GM12891 (cell line): ENCODE data around the gene EHD4.

Experiments used
- POLR2A ChIP-seq: IDR thresholded peaks from 2 replicates; pipeline ENCODE4 v1.6.1; 2011; ENCODE audit warnings: low read depth, low read length, control low read depth
- POLR2AphosphoS5 ChIP-seq: IDR thresholded peaks from 2 replicates; pipeline ENCODE4 v1.6.1; 2011; ENCODE audit warnings: low read depth, low read length, control low read depth
- SPI1 ChIP-seq: IDR thresholded peaks from 2 replicates; pipeline ENCODE4 v1.6.1; 2011; ENCODE audit warnings: low read depth, low read length, control low read depth
- TAF1 ChIP-seq: IDR thresholded peaks from 2 replicates; pipeline ENCODE4 v1.6.1; 2011; ENCODE audit warnings: low read depth, low read length, control low read depth

DNA sequence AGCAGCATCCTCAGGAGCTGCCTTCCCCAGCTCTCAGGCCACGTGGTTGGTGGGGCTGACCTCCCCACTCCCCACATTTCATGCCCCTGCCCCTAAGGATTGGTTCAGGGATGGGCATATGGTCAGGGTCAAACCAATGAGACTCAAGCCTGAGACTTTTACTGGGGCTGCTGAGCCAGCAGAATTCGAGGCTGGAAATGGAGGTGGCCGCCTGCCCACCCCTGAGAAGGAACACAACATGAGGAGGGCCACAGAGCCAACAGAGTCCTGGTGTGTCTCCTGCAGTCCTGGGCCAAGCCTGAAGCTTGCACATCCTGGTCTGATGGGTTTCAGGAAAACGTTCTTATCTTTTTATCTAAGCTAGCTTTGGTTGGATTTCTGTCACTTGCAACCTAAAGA lies 5.9 kb downstream of the EHD4 start:
- TF ChIP-seq POLR2A (no peak), POLR2AphosphoS5 (no peak), TAF1 (no peak), SPI1 (no peak)
